IMR-90 (cell line): ENCODE results near the gene ST3GAL4. TPM values are rescaled to one million over a fixed set of nuclear protein-coding genes. Genes with fewer than 3 reads are reported as not detected.
"Not testable (repeated sequence)": the region's sequence is repeated elsewhere in the genome, so short reads cannot be mapped to it uniquely, and the experiment has no call there.

ENCODE experiments used
- ATAC-seq: fragments of 200-7000 bp; cut with Tn5 transposase; 2 replicates; pipeline ENCODE4 v1.9.1; 2020; ENCODE audit warnings: low read depth, mild to moderate bottlenecking, moderate library complexity
- BruUV-seq: library from RNA; stranded (reverse); fragments of 400-500 nt; replicated peaks from 2 replicates; lab custom pipeline; 2021; lab: Mats Ljungman, UMichigan
- CTCF ChIA-PET: fragments of 300-600 bp; formaldehyde crosslinking; extraction: SDS; loops from one replicate; lab custom pipeline; 2021; ENCODE audit warnings: antibody characterized with exemption; lab: Yijun Ruan, JAX
- POLR2A ChIA-PET: fragments of 300-600 bp; sonication (Branson Sonifier 250); formaldehyde crosslinking; loops from one replicate; lab custom pipeline; 2022; ENCODE audit warnings: antibody characterized with exemption; ENCODE audit not compliant: unreplicated experiment; lab: Charles Lee
- DNase-seq: peaks from one replicate; pipeline ENCODE4 v3.0.0; 2013
- H2AFZ ChIP-seq: replicated peaks from 2 replicates; pipeline ENCODE3; 2013; ENCODE audit warnings: low read length, mild to moderate bottlenecking; ENCODE audit not compliant: poor library complexity
- H2AK5ac ChIP-seq: 2 replicates; pipeline ENCODE4 v1.6.1; 2013; ENCODE audit warnings: low read depth, low read length, inconsistent platforms
- H2AK9ac ChIP-seq: replicated peaks from 2 replicates; pipeline ENCODE3; 2013; ENCODE audit warnings: mild to moderate bottlenecking, low read depth, low read length, moderate library complexity; ENCODE audit not compliant: poor library complexity
- H2BK120ac ChIP-seq: 2 replicates; pipeline ENCODE4 v1.6.1; 2013; ENCODE audit warnings: low read depth, low read length, inconsistent platforms
- H2BK15ac ChIP-seq: 3 replicates; pipeline ENCODE4 v1.6.1; 2013; ENCODE audit warnings: low read depth, low read length, inconsistent platforms
- H2BK20ac ChIP-seq: 2 replicates; pipeline ENCODE4 v1.6.1; 2013; ENCODE audit warnings: low read depth, mild to moderate bottlenecking, inconsistent platforms, low read length, moderate library complexity
- H2BK5ac ChIP-seq: 2 replicates; pipeline ENCODE4 v1.6.1; 2013; ENCODE audit warnings: mild to moderate bottlenecking, low read depth, low read length, inconsistent platforms; ENCODE audit not compliant: poor library complexity, severe bottlenecking
- H3K14ac ChIP-seq: replicated peaks from 2 replicates; pipeline ENCODE4 v1.6.1; 2013; ENCODE audit warnings: low read depth, low read length, inconsistent platforms
- H3K18ac ChIP-seq: 2 replicates; pipeline ENCODE4 v1.6.1; 2013; ENCODE audit warnings: low read depth, low read length, control low read depth
- H3K23ac ChIP-seq: 2 replicates; pipeline ENCODE4 v1.6.1; 2013; ENCODE audit warnings: low read depth, low read length, inconsistent platforms
- H3K27ac ChIP-seq: 2 replicates; pipeline ENCODE4 v1.5.1; 2013; ENCODE audit warnings: mild to moderate bottlenecking, control low read depth, low read length; ENCODE audit not compliant: insufficient read depth
- H3K27me3 ChIP-seq: 2 replicates; pipeline ENCODE4 v1.6.1; 2013; ENCODE audit warnings: low read length; ENCODE audit not compliant: control insufficient read depth, insufficient read depth
- H3K36me3 ChIP-seq: 2 replicates; pipeline ENCODE4 v1.6.1; 2013; ENCODE audit warnings: low read length, mixed read lengths; ENCODE audit not compliant: control insufficient read depth, insufficient read depth
- H3K4ac ChIP-seq: 2 replicates; pipeline ENCODE4 v1.6.1; 2013; ENCODE audit warnings: low read depth, low read length, inconsistent platforms
- H3K4me1 ChIP-seq: 2 replicates; pipeline ENCODE4 v1.6.1; 2013; ENCODE audit warnings: low read length, mixed read lengths; ENCODE audit not compliant: control insufficient read depth, insufficient read depth
- H3K4me2 ChIP-seq: 2 replicates; pipeline ENCODE4 v1.6.1; 2013; ENCODE audit warnings: low read depth, mild to moderate bottlenecking, control low read depth, low read length, moderate library complexity
- H3K4me3 ChIP-seq: 2 replicates; pipeline ENCODE4 v1.5.1; 2013; ENCODE audit warnings: low read depth, mild to moderate bottlenecking, control low read depth, low read length, moderate library complexity; ENCODE audit not compliant: insufficient read depth
- H3K56ac ChIP-seq: 2 replicates; pipeline ENCODE4 v1.6.1; 2013; ENCODE audit warnings: low read length, inconsistent platforms; ENCODE audit not compliant: insufficient read depth; ENCODE audit errors: extremely low read depth
- H3K79me1 ChIP-seq, 2 experiments: 2 replicates each; pipeline ENCODE4 v1.6.1; 2013; ENCODE audit warnings: low read length in 2 of 2, inconsistent platforms in 1 of 2, low read depth in 1 of 2
- H3K9ac ChIP-seq: 2 replicates; pipeline ENCODE4 v1.6.1; 2013; ENCODE audit warnings: low read depth, low read length, control low read depth
- H3K9me1 ChIP-seq: 2 replicates; pipeline ENCODE4 v1.6.1; 2013; ENCODE audit warnings: low read length, inconsistent platforms; ENCODE audit not compliant: insufficient read depth
- H3K9me3 ChIP-seq: 2 replicates; pipeline ENCODE4 v1.6.1; 2013; ENCODE audit warnings: low read length; ENCODE audit not compliant: control insufficient read depth, insufficient read depth
- H4K20me1 ChIP-seq: 2 replicates; pipeline ENCODE4 v1.6.1; 2013; ENCODE audit warnings: low read length, inconsistent platforms; ENCODE audit not compliant: insufficient read depth
- H4K5ac ChIP-seq: 2 replicates; pipeline ENCODE4 v1.6.1; 2013; ENCODE audit warnings: mild to moderate bottlenecking, low read depth, low read length, control low read depth
- H4K8ac ChIP-seq, 2 experiments: 2 replicates each; pipeline ENCODE4 v1.6.1; 2013; ENCODE audit warnings: low read depth in 2 of 2, low read length in 2 of 2, control low read depth in 1 of 2, inconsistent platforms in 1 of 2
- H4K91ac ChIP-seq: 2 replicates; pipeline ENCODE4 v1.6.1; 2013; ENCODE audit warnings: low read depth, low read length, inconsistent platforms; ENCODE audit not compliant: insufficient read depth
- CHD1 ChIP-seq: IDR thresholded peaks from 2 replicates; pipeline ENCODE4 v1.6.1; 2012; ENCODE audit warnings: low read depth, low read length, improper control_type of control experiment
- CTCF ChIP-seq: conservative IDR thresholded peaks from 2 replicates; pipeline ENCODE4 v1.5.1; 2012; ENCODE audit warnings: mild to moderate bottlenecking, low read depth, low read length, improper control_type of control experiment
- MAZ ChIP-seq: IDR thresholded peaks from 2 replicates; pipeline ENCODE4 v1.6.1; 2012; ENCODE audit warnings: low read depth, mild to moderate bottlenecking, low read length, improper control_type of control experiment, moderate library complexity, borderline replicate concordance
- NFE2L2 ChIP-seq: fragments of 150-350 bp; IDR thresholded peaks from 2 replicates; pipeline ENCODE4 v1.6.1; 2016; ENCODE audit warnings: low read depth, mild to moderate bottlenecking, low read length
- RCOR1 ChIP-seq: IDR thresholded peaks from 2 replicates; pipeline ENCODE4 v1.6.1; 2012; ENCODE audit warnings: mild to moderate bottlenecking, low read length, improper control_type of control experiment; ENCODE audit not compliant: insufficient replicate concordance
- WGBS, 2 experiments: methylation state at CpG; one replicate each; pipeline versions ENCODE4 v1.1.5 to v1.1.7; 2013; ENCODE audit warnings: missing lambda C conversion rate in 2 of 2; ENCODE audit not compliant: insufficient read length in 1 of 2; ENCODE audit errors: extremely low coverage in 2 of 2; 5-methylcytosine and 5-hydroxymethylcytosine counted together
- dilution Hi-C: fragments of 300-500 bp; cut with HindIII; formaldehyde crosslinking; loops from one replicate; pipeline ENCODE4 v1.14.3; 2018; ENCODE audit warnings: low sequenced_read_pairs; ENCODE audit not compliant: unreplicated experiment
- in situ Hi-C: fragments of 300-500 bp; cut with MboI; formaldehyde crosslinking; loops from 3 replicates; pipeline ENCODE4 v1.14.3; 2019; ENCODE audit warnings: low sequenced_read_pairs, inconsistent platforms, mixed read lengths
- intact Hi-C: fragments of 100-400 bp; cut with micrococcal nuclease; formaldehyde crosslinking; loops from 2 replicates; pipeline ENCODE4 v1.10.0; 2022
- polyA plus RNA-seq, 3 experiments: library from polyadenylated mRNA; depleted of rRNA; stranded (reverse); fragments of >200 nt; gene quantifications; 2 replicates each; pipeline ENCODE4 v1.2.3, GENCODE V29; 2012; ENCODE audit warnings: low replicate concordance in 1 of 3
- total RNA-seq: library from RNA; depleted of rRNA; stranded (reverse); fragments of >200 nt; gene quantifications from 2 replicates; pipeline ENCODE4 v1.2.3, GENCODE V29; 2012

The ST3GAL4 gene
- total and polyA plus RNA-seq, 2 of the 4 experiments (the other 2 are of a cell fraction), result 17.0 to 19.7 TPM

- H3K4me3 ChIP-seq, result no peak overlapping the region
- H3K4ac ChIP-seq, result no peak overlapping the region
- H2BK20ac ChIP-seq, result no peak overlapping the region
- WGBS, 2 experiments, result no CpG with 5 or more reads among the region's 7 CpGs
- H4K8ac ChIP-seq, result no peak overlapping the region
- no peak overlapping the region for H4K5ac ChIP-seq
- no peak overlapping the region for H2AK5ac ChIP-seq
- peaks cover 6 to 24% of the 10 kb centered on the region in 2 experiments; a peak in 3 of 4 replicates for H3K79me1 ChIP-seq
- H2AK9ac ChIP-seq, result no peak overlapping the region
- H3K36me3 ChIP-seq, result no peaks in the 10 kb centered on the region
- POLR2A ChIA-PET, result no interaction called here
- H3K9me3 ChIP-seq, result no peaks in the 10 kb centered on the region
- peaks cover 5% of the 10 kb centered on the region; the same call in 1 of the 2 replicates for H4K20me1 ChIP-seq
- no peak overlapping the region for H4K91ac ChIP-seq
- H3K27ac ChIP-seq, result no peak overlapping the region
- intact Hi-C loops, result no loop called here
- dilution Hi-C loops, result no loop called here
- H3K4me2 ChIP-seq, result no peak overlapping the region
- no peak overlapping the region for H2BK120ac ChIP-seq
- in situ Hi-C loops, result no loop called here
- no peaks in the 10 kb centered on the region; the same call in 1 of the 2 replicates for H3K9me1 ChIP-seq
- H3K14ac ChIP-seq, result no peak overlapping the region
- no peak overlapping the region for H3K18ac ChIP-seq
- peaks cover 7% of the 10 kb centered on the region for H3K4me1 ChIP-seq
- BruUV-seq, result no TSS peak
- CTCF ChIA-PET, result no interaction called here
- DNase-seq (no peak), ATAC-seq (no peak)
- H3K23ac ChIP-seq, result no peak overlapping the region
- H3K9ac ChIP-seq, result no peak overlapping the region
- no peaks in the 10 kb centered on the region for H3K27me3 ChIP-seq
- TF ChIP-seq RCOR1 (no peak), MAZ (no peak), CTCF (no peak), NFE2L2 (no peak), CHD1 (no peak)
- H2AFZ ChIP-seq, result no peak overlapping the region
- no peak overlapping the region for H2BK5ac ChIP-seq
- H2BK15ac ChIP-seq, result no peak overlapping the region
- H3K56ac ChIP-seq, result no peak overlapping the region
Observed at GRCh38 chr11:126371595-126371994, 16.1 kb downstream of the ST3GAL4 start.

DNA sequence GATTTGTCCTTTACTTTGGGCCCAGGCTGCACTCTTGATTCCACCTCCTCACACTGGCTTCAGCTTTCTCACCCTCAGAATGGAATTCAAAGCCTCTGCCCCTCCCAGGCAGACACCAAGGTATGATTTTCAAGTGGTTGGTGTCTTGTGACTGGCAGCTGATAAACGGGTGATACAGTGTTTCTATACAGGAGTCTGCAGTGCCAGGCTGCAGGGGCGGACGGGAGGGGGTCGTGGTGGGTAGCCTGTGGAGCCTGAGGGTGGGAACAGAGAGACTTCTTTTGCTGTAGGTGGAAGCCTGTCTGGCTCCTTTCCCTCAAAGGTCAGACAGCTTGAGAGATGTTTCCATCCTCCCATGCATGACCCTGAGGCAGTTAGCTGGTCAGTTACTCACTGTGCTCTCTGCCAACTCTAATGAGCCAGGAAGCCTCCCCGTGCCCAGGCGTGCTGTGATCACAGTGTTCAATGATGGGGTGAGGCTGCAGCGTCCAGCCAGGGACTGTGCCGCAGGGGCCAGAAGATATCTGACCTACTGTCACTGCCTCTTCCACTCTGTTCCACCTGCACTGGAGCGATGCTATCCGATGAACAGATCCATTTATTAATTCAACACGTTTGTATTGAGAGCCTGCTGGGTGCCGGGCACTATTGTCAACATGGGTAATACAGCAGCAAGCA is 18.0 kb downstream of the ST3GAL4 start:
- CTCF ChIA-PET, POLR2A ChIA-PET: not testable (repeated sequence)

More for the DNA sequence above, 18.0 kb downstream of the ST3GAL4 start:
- H3K4me3 ChIP-seq, H2AK5ac ChIP-seq, H3K23ac ChIP-seq, H3K27me3 ChIP-seq, H3K4me2 ChIP-seq, H2AK9ac ChIP-seq, dilution Hi-C loops, H2BK120ac ChIP-seq, H3K4me1 ChIP-seq, H4K20me1 ChIP-seq, H2BK15ac ChIP-seq, H3K18ac ChIP-seq, H3K9me3 ChIP-seq, H2BK5ac ChIP-seq, H3K56ac ChIP-seq, H4K8ac ChIP-seq, DNase-seq, H4K5ac ChIP-seq, H3K9me1 ChIP-seq, H3K14ac ChIP-seq, H3K27ac ChIP-seq, intact Hi-C loops, H3K36me3 ChIP-seq, H3K9ac ChIP-seq, H2BK20ac ChIP-seq, BruUV-seq, in situ Hi-C loops, H2AFZ ChIP-seq, H3K4ac ChIP-seq, H4K91ac ChIP-seq: not testable (repeated sequence)
- whole genome bisulfite sequencing, 2 experiments, result 61% methylated on average over 3 of the region's 12 CpGs; no CpG with 5 or more reads in 1 of the 2 experiments
- ATAC-seq, result peak; percentile 70
- peaks cover 12 to 32% of the 10 kb centered on the region in 2 experiments for H3K79me1 ChIP-seq
